ENCODE data around the gene CD300LF. TPM values are rescaled to one million over a fixed set of nuclear protein-coding genes. Genes with fewer than 3 reads are reported as not detected.

Gene CD300LF
- total RNA-seq, 1 experiment from 2014 or later = not detected

- H4K5ac ChIP-seq (ENCODE audit: insufficient read length, low read depth, low read length) = no peak overlapping the region
- H2BK12ac ChIP-seq (ENCODE audit: insufficient read length, low read depth, low read length) = no peak overlapping the region
- no peak overlapping the region for H2AK5ac ChIP-seq (ENCODE audit: insufficient read length, low read length)
- H3K9me3 Mint-ChIP-seq = no peaks in the 10 kb centered on the region
- H3K79me1 ChIP-seq (ENCODE audit: insufficient read depth, low read depth, low read length, poor library complexity, severe bottlenecking) = no peaks in the 10 kb centered on the region
- H2AFZ ChIP-seq (ENCODE audit: low read length) = no peak overlapping the region
- no peaks in the 10 kb centered on the region for H3K36me3 Mint-ChIP-seq (ENCODE audit: insufficient read depth in 1 of 3, low read depth in 3 of 3)
- TF ChIP-seq CTCF (conservative IDR thresholded peaks at IDR 0.05) = no peak
- no peak overlapping the region for H2BK15ac ChIP-seq (ENCODE audit: low read depth, low read length)
- no peak overlapping the region for H3K18ac ChIP-seq (ENCODE audit: insufficient read length, low read depth, low read length)
- H3K9ac ChIP-seq (ENCODE audit: extremely low read depth, insufficient read length, low read length) = no peak overlapping the region
- no peak overlapping the region for H3K23ac ChIP-seq (ENCODE audit: insufficient read length, low read depth, low read length)
- no peak overlapping the region for H3K27ac ChIP-seq (ENCODE audit: insufficient read length, low read depth, low read length)
- H3K27ac Mint-ChIP-seq = no peak overlapping the region
- H3K4ac ChIP-seq (ENCODE audit: low read depth, low read length) = no peak overlapping the region
- no peak overlapping the region for H2BK120ac ChIP-seq (ENCODE audit: low read depth, low read length, poor library complexity, severe bottlenecking)
- H3K27me3 Mint-ChIP-seq (ENCODE audit: low read depth) = peaks cover 28% of the 10 kb centered on the region
- H2BK5ac ChIP-seq (ENCODE audit: insufficient read length, low read length) = no peak overlapping the region
- no peaks in the 10 kb centered on the region for H4K20me1 ChIP-seq (ENCODE audit: control insufficient read depth, insufficient read depth, insufficient read length)
- H3K79me2 ChIP-seq (ENCODE audit: insufficient read depth, low read length) = no peaks in the 10 kb centered on the region
- no peak overlapping the region for H3T11ph ChIP-seq (ENCODE audit: low read length)
- H2BK20ac ChIP-seq (ENCODE audit: low read depth, low read length, poor library complexity, severe bottlenecking) = no peak overlapping the region
- no peaks in the 10 kb centered on the region for H3K23me2 ChIP-seq (ENCODE audit: insufficient read length, low read depth, low read length, poor library complexity, severe bottlenecking)
- H3K9me3 ChIP-seq (ENCODE audit: control insufficient read depth, low read depth, low read length) = no peaks in the 10 kb centered on the region
- no peak overlapping the region for H3K4me2 ChIP-seq (ENCODE audit: insufficient read depth, insufficient read length, low read length)
- peaks cover 0 to 5% of the 10 kb centered on the region in 2 experiments; a peak in 1 of 4 replicates for H3K4me1 Mint-ChIP-seq
- WGBS (ENCODE audit: extremely low coverage, insufficient read length, low lambda C conversion rate) = no CpG with 5 or more reads among the region's 12 CpGs
- no peak overlapping the region for H4K8ac ChIP-seq (replicated peaks; ENCODE audit: insufficient read length, low read depth, low read length)
- H4K91ac ChIP-seq (ENCODE audit: insufficient read length, low read depth, low read length) = no peak overlapping the region
- H3K27me3 ChIP-seq (ENCODE audit: insufficient read depth, low read length) = no peaks in the 10 kb centered on the region
- H3K56ac ChIP-seq (ENCODE audit: insufficient read length, low read depth, low read length) = no peak overlapping the region
- H3K4me1 ChIP-seq (ENCODE audit: insufficient read depth, low read length) = no peaks in the 10 kb centered on the region
- no peak overlapping the region for H3K14ac ChIP-seq (ENCODE audit: insufficient read depth, low read length)
- DNase-seq = no peak
- no peak overlapping the region for H3K4me3 Mint-ChIP-seq
Observed at GRCh38 chr17:74713171-74713755, 540 bp upstream of the CD300LF start.
